Panc1 (cell line): Measurements from ENCODE around the gene ERCC5.

Experiments used
- CTCF ChIP-seq: fragments of 450-650 bp; IDR thresholded peaks from 2 replicates; pipeline ENCODE4 v1.5.1; 2017; ENCODE audit warnings: mild to moderate bottlenecking
- TCF7L2 ChIP-seq: IDR thresholded peaks from 2 replicates; pipeline ENCODE4 v1.6.1; 2011; ENCODE audit warnings: mild to moderate bottlenecking, low read depth, low read length, inconsistent platforms

GRCh38 chr13:102879793-102880499 lies 34.1 kb downstream of the ERCC5 start:
- TF ChIP-seq CTCF, result no peak
- TF ChIP-seq TCF7L2, result no peak
